Sciatic nerve (tissue), 2 donors: Measurements from ENCODE around the gene RBM4B. TPM values are rescaled to one million over a fixed set of nuclear protein-coding genes. Genes with fewer than 3 reads are reported as not detected.
"Not testable (repeated sequence)": the region's sequence is repeated elsewhere in the genome, so short reads cannot be mapped to it uniquely, and the experiment has no call there.

Source experiments
- ATAC-seq: fragments of 200-7000 bp; cut with Tn5 transposase; one replicate; pipeline ENCODE4 v1.9.1; 2020; ENCODE audit warnings: mild to moderate bottlenecking, moderate library complexity
- DNase-seq: peaks from one replicate; pipeline ENCODE4 v3.0.0-alpha.2; 2020; ENCODE audit warnings: low spot score
- intact Hi-C: fragments of 100-400 bp; cut with DNase I; formaldehyde crosslinking; loops from one replicate; pipeline ENCODE4 v1.14.2; 2022
- total RNA-seq: library from RNA; stranded (reverse); fragmentation: NEBNext Ultra II Directional; extraction: Animal tissue kit (Norgen Biotek cat#: 25700); gene quantifications from one replicate; pipeline ENCODE4 v1.2.1, GENCODE V29; 2021
- donor health status: DM: no; HTN: no; CAD: no.
- donor health status: DM: no; HTN: no; CAD: no.

Gene RBM4B
- total RNA-seq, 1 donor from 2014 or later: 23.7 TPM

- no peak for DNase-seq
- intact Hi-C loops: no loop called here
- no peak for ATAC-seq
Observed at GRCh38 chr11:66659763-66660162, 17.9 kb downstream of the RBM4B start.

GRCh38 chr11:66653123-66653522 is 24.6 kb downstream of the RBM4B start:
- intact Hi-C loops: no loop called here
- ATAC-seq (no peak), DNase-seq (no peak)

GRCh38 chr11:66652651-66653050 is 25.0 kb downstream of the RBM4B start:
- intact Hi-C loops: no loop called here
- ATAC-seq (no peak), DNase-seq (no peak)

- no peak for ATAC-seq
- intact Hi-C loops: no loop called here
Observed at GRCh38 chr11:66651016-66651415, 26.7 kb downstream of the RBM4B start.

GRCh38 chr11:66649903-66650302 is 27.8 kb downstream of the RBM4B start:
- ATAC-seq (no peak), DNase-seq (no peak)
- intact Hi-C loops: loop anchor here (5.0 kb wide), 1 partner anchor 337 kb away; no protein-coding TSS in a partner anchor

More at GRCh38 chr11:66651016-66651415, 26.7 kb downstream of the RBM4B start:
- DNase-seq: no peak

GRCh38 chr11:66646828-66647227 is 30.9 kb downstream of the RBM4B start:
- ATAC-seq (no peak), DNase-seq (no peak)
- intact Hi-C loops: loop anchor here (5.0 kb wide), 1 partner anchor 340 kb away; no protein-coding TSS in a partner anchor

- intact Hi-C loops: no loop called here
- DNase-seq (no peak), ATAC-seq (no peak)
Observed at GRCh38 chr11:66643745-66644437, 33.8 kb downstream of the RBM4B start.

- no peak for ATAC-seq
- no peak for DNase-seq
- intact Hi-C loops: no loop called here
Observed at GRCh38 chr11:66641834-66642233, 35.9 kb downstream of the RBM4B start.

- DNase-seq, ATAC-seq, intact Hi-C loops: not testable (repeated sequence)
Observed at GRCh38 chr11:66639814-66640340, 37.8 kb downstream of the RBM4B start.

- intact Hi-C loops: no loop called here
- ATAC-seq (peak; percentile 0), DNase-seq (no peak)
Observed at GRCh38 chr11:66639066-66639813, 38.4 kb downstream of the RBM4B start.

GRCh38 chr11:66638177-66639065 is 39.3 kb downstream of the RBM4B start, which contains the start of gene RBM4:
TSS of gene RBM4 (plus strand) at chr11:66638703. CDS start at chr11:66639712, 1,009 bp downstream.
- DNase-seq (peak; percentile 97), ATAC-seq (peak; percentile 98)
- intact Hi-C loops: no loop called here

GRCh38 chr11:66637557-66638176 is 40.0 kb downstream of the RBM4B start:
- DNase-seq: no peak
- ATAC-seq: peak; percentile 24
- intact Hi-C loops: no loop called here

- no peak for DNase-seq
- no peak for ATAC-seq
- intact Hi-C loops: no loop called here
Observed at GRCh38 chr11:66636411-66636810, 41.3 kb downstream of the RBM4B start.

- no peak for ATAC-seq
- intact Hi-C loops: no loop called here
Observed at GRCh38 chr11:66632952-66633351, 44.7 kb downstream of the RBM4B start.

GRCh38 chr11:66631883-66632282 is 45.8 kb downstream of the RBM4B start:
- DNase-seq: no peak
- no peak for ATAC-seq
- intact Hi-C loops: no loop called here

More at GRCh38 chr11:66632952-66633351, 44.7 kb downstream of the RBM4B start:
- DNase-seq: no peak

GRCh38 chr11:66629356-66629755 is 48.3 kb downstream of the RBM4B start:
- intact Hi-C loops: no loop called here
- DNase-seq (no peak), ATAC-seq (no peak)

GRCh38 chr11:66628061-66628603 is 49.6 kb downstream of the RBM4B start:
- no peak for DNase-seq
- ATAC-seq: no peak
- intact Hi-C loops: no loop called here

GRCh38 chr11:66626926-66627325 is 50.8 kb downstream of the RBM4B start:
- no peak for ATAC-seq

More at GRCh38 chr11:66626926-66627325, 50.8 kb downstream of the RBM4B start:
- intact Hi-C loops: no loop called here
- DNase-seq: no peak
